Measurements from ENCODE around the gene MORC4.

The MORC4 gene

GRCh38 chrX:106906361-106906760 is 93.7 kb downstream of the MORC4 start:
- DNase-seq (ENCODE audit: low read depth): no peak

GRCh38 chrX:106905064-106905708 is 94.8 kb downstream of the MORC4 start:
- DNase-seq (ENCODE audit: low read depth): no peak

- no peak for DNase-seq (ENCODE audit: low read depth)
These were observed 96.0 kb downstream of the MORC4 start for GRCh38 chrX:106903856-106904528.

GRCh38 chrX:106903291-106903824 is 96.7 kb downstream of the MORC4 start, which contains the start of gene RIPPLY1:
TSS of gene RIPPLY1 (minus strand) at chrX:106903341. CDS start at chrX:106903287, 54 bp downstream.
- DNase-seq (ENCODE audit: low read depth): no peak

- DNase-seq (ENCODE audit: low read depth): no peak
These were observed 97.3 kb downstream of the MORC4 start for GRCh38 chrX:106902684-106903083.

GRCh38 chrX:106901781-106902219 is 98.2 kb downstream of the MORC4 start:
- no peak for DNase-seq (ENCODE audit: low read depth)

- DNase-seq (ENCODE audit: low read depth): no peak
These were observed 98.7 kb downstream of the MORC4 start for GRCh38 chrX:106901341-106901740.

GRCh38 chrX:106899841-106900240 is 100.2 kb downstream of the MORC4 start:
- DNase-seq (ENCODE audit: low read depth): no peak

GRCh38 chrX:106899276-106899675 is 100.7 kb downstream of the MORC4 start:
- DNase-seq (ENCODE audit: low read depth): no peak

GRCh38 chrX:106898462-106898861 is 101.5 kb downstream of the MORC4 start:
- no peak for DNase-seq (ENCODE audit: low read depth)

- peak; percentile 38 for DNase-seq (ENCODE audit: low read depth)
These were observed 102.8 kb downstream of the MORC4 start for GRCh38 chrX:106897259-106897658.

GRCh38 chrX:106894978-106895452 is 105.0 kb downstream of the MORC4 start:
- peak; percentile 51 for DNase-seq (ENCODE audit: low read depth)

- DNase-seq (ENCODE audit: low read depth): peak; percentile 50
These were observed 105.6 kb downstream of the MORC4 start for GRCh38 chrX:106894392-106894909.

GRCh38 chrX:106891762-106892460 is 108.1 kb downstream of the MORC4 start:
- no peak for DNase-seq (ENCODE audit: low read depth)
